Stimulated activated CD4-positive, alpha-beta T cell treated with anti-CD3 and anti-CD28 coated beads, TNF-alpha, amount 100 ng/mL, for 48 hours (primary cell): ENCODE data around the gene CITED2.
A peak's percentile ranks its signal among the peaks of the same experiment; 100 is the strongest.
"Not testable (repeated sequence)": the region's sequence is repeated elsewhere in the genome, so short reads cannot be mapped to it uniquely, and the experiment has no call there.

Experiments used
- DNase-seq, 3 donors: peaks; one replicate each; pipeline ENCODE4 v3.0.0-alpha.2; 2020; ENCODE audit warnings: low read depth in 3 of 3

Gene CITED2, protein sequence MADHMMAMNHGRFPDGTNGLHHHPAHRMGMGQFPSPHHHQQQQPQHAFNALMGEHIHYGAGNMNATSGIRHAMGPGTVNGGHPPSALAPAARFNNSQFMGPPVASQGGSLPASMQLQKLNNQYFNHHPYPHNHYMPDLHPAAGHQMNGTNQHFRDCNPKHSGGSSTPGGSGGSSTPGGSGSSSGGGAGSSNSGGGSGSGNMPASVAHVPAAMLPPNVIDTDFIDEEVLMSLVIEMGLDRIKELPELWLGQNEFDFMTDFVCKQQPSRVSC

DNA sequence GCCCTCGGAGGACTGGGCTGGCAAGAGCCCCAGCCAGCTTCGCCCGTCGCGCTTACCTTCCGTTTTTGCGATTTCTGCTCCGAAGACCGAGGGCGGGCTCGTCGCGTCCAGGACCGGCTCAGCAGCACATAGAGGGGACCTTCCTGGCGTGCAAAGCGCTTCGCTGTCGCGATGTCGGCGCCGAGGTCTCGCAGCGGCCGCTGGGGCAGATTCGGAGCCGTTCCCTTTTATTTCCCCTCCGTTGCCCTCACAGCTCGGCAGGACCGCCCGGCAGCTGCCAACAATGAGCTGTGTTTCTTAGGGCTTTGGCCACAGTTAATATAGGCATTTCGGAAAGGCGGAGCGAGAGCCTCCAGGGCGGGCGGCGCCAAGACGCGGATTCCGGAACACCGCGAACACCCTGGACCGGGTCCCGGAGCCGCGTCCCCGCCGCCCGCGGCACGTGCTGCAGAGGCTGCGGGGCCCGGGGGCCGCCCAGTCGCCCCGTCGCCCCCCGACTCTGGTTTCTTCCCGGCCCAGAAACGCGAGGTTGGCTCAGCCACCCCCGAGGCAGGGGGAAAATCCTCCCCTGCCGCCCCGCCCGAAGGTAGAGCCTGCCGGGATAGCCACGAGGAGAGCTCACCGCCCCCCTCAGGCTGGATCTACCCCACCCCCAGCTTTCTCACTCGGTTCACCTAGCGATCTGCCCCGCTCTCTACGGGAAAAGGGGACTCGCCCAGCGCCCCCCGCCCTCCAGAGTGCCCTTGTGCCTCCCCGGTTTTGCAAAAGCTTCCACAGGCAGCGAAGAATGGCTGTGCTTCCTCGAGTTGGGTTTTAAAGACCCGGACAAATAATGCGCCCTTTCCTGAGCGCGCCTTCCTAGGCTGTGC is at the start of gene CITED2:
Gene CITED2, minus strand, starts transcription at position 292 of the 869 bp plus-strand sequence. CDS start 704 bp downstream, outside the sequence.
- DNase-seq: peak; percentile 81 to 86 (median 83)

DNA sequence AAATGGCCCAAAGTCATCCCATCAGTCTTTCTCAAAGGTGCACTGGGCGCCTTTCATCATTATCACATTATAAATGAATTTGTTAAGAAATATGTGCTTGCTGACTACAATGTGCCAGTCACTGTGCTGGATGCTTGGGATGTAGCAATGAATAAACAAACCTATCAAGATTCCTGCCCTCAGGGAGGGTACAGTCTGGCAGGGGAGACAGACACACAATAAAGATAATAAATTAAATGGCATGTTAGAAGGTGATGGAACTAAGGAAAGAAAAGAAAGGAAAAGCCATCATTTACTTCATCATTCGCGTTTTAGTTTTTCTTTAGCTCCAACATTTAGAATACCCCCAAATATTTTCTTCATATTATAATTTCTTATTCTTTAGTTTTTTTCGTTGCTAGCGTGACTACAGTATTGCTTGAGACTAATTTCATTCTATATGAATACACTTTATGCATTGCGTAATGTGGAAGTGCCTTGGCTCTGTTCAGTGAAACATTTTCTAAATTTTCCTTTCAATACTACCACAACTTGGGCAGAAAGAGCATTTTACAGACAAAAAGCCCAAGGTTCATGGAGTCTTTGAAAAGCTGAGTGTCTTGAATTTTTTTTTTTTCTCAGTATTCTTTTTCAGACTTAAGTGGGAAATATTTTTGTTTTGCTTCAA is 48.7 kb upstream of the CITED2 start:
- no peak for DNase-seq

DNA sequence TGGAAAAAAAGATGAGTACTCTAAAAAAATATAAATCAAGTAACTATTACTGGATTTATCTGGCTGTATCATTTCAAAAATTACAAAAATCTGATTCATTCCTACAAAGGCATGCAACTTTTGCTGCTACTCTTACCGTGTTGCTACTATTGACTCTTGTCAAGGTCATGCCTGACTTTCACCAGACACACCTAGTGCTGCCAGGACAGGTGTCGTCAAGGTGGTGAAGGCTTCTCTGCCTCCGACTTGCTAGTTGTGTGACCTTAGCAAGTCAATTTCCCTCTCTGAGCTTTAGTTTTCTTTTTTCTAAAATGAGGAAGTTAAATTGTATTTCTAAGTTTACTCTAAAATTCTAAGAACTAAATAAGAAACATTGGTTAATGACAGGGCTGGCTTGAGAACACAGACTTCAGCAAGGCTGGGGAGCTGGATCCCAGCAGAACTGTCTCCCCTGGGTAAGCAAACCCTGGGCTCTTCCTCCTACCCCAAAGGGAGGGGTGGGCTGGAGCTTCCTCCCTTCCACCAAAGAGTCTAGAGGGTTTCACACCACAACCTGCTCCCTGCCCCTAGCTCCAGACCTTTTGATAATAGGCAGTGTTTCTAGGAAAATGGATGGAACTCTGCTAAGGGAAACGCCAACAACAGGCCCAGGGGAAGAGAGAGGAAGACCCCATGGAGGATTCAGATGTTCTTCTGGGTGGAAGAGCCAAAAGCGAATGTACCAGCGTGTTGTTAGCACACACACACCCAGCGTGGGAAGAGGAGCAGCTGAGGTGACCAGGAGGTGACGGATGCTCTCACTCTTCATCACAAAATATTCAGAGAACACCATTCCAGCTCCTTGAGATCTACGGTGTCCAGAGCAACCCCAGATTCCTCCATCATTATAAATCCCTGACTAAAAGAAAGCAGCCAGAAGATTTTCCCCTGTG is 47.9 kb upstream of the CITED2 start:
- no peak for DNase-seq

DNA sequence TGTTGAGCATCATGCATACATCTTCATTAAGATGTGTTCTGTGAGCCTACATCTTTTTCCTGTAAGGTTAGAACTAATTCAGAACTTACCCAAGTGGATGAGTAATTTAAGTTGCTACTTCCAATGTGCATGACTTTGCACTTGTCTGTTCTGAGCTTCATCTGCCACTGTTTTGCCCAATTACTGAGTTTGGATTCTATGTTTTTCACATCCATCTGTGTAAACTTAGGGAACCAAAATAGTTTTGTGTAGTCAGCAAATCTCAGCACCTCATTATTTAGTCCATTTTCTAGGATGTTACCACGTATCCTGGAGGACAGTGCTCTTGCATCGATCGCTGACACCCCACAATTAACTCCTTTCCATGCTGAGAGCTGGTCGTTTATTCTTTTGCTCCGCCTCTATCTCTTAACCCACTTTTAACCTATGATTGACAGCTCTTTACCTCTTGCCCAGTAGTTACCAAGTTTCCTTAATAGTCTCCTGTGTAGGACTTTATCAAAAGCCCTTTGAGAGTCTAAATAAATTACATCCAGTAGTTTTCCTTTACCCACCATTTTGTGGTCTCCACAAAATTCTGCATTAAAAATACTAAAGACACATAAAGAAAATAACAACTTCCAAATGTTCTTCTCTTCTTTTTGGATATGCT is 44.2 kb upstream of the CITED2 start:
- no peak for DNase-seq

DNA sequence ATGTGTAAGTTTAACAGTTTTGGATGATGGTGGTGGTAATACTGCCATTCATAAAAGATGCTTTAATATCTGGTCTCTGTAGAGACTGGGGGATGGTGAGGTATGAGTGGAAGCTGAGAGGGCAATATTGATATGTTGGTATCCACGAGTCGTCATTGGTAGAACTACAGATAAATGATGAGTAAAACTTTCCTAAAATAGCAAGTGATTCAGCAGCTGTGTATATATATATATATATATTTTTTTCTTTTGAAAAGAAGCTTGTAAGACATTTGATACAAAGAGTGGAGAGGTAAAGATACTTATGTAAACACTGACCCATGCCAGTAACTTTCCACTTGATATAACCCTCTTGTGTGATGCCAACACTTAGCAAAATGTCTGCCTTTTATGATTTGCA is 41.7 kb upstream of the CITED2 start:
- no peak for DNase-seq

DNA sequence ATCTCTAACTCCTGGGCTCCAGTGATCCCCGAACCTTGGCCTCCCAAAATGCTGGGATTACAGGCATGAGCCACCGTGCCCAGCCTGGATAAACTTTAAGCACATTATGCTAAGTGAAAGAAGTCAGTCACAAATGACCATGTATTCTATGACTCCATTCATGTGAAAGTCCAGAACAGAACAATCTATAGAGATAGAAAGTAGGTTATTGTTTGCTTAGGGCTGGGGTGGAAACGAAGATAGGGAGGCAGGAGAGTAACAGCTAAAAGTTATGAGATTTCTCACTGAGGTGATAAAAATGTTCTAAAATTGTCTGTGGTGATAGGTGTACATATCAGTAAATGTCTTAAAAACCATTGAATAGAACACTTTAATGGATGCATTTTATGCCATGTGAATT is 40.9 kb upstream of the CITED2 start:
- DNase-seq: no peak

DNA sequence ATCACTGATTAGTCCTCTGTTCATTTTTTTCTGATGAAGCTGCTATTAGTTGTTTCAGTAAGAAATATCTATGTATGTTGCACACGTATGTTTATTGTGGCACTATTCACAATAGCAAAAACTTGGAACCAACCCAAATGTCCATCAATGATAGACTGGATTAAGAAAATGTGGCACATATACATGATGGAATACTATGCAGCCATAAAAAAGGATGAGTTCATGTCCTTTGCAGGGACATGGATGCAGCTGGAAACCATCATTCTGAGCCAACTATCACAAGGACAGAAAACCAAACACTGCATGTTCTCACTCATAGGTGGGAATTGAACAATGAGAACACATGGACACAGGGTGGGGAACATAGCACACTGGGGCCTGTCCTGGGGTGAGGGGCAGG is 37.7 kb upstream of the CITED2 start:
- DNase-seq: not testable (repeated sequence)

DNA sequence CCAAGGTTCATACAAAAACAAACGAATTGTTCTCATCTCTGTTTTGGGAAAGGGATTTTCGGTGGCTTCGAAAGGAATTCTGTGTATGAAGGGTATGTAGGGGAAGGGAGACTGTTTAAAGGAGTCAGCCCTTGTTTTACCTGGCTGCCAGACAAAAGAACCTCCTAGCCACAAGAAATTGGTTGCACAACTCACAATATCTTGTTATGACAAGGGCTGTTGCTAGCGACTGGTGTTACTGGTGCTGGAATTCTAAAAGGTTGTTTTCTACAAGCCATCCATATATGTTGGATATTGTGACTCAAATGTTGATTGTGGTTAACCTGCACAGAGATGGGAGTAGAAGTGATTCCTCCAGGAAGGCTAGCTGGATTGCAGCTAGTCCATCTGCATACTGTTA is 34.6 kb upstream of the CITED2 start:
- DNase-seq: no peak

DNA sequence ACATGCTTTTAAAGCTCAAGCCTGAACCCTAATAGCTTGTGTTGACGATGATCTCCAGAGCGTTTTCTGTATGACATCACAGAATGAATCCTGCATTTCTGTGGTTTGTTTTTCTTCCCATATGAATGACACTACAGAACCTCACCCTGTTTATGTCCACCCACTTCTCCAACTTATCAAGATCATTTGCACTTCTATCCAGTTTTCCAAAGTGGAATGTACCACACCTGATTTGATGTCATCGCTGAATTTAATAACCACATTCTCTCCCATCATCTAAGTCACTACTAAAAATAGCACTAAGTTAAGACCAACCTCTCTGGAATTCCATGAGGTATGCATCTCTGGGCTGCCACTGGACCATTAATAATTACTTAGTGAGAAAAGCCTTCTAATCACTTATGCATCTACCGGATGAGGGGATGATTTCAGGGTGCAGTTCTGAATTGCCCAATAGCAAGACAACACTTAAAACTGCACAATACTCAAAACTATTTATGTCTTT is 33.3 kb upstream of the CITED2 start:
- no peak for DNase-seq

DNA sequence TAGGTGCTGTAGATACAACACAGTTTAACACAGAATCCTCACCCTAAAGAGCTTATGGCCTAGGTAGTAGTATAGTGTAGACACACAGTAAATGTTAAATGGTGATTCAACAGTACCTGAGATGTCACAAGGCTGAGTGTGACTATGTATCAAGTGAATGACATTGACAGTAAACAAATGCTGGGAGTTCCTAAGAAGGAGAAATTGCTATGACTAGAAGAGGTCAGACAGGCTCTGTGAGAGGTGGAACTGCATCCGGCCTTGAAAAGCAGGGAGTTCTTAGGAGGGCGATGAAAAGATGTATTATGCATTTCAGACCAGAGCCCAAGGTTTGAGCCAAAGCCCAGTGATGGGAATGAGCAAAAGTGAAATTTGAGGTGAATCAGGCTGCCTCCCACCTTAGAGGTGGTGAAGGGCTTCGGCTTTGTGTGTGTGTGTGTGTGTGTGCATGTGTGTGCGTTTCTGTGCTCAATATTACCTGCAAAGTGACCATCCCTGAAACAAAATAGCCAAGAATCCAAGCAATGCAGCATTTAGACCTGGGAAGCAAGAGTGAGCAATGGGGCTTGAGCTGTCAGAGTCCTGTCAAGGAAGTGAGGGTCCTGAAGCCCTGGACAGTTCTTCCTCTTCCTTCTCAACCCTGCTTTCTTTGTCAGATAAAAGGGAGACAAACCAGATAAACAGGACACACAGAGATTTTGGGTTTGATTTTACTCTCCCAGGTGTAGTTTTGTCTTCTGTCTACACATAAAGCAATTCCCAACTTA is 32.3 kb upstream of the CITED2 start:
- no peak for DNase-seq

DNA sequence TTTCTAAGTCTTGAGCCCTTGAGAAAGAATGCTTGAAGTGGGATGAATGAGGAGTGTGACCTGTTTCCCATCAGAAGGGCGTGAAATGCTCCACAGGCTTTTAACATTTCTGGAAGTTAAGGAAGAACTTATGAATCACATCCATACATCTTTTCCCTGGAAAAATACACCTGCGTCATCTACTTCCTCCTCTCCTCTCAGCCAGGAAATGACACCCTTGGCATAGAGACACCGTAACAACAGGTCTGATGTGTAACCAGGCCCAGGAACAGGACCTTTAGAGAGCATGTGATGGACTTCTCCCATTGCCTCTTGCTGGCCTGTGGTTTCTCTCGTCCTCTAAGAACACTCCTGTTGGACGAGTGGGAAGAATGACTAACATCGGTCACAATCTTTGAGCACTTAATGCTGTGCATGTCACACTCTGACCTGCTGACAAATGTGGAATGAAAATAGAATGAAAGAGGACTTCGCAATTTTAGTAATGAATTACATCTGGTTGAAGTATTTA is 28.5 kb upstream of the CITED2 start:
- no peak for DNase-seq

DNA sequence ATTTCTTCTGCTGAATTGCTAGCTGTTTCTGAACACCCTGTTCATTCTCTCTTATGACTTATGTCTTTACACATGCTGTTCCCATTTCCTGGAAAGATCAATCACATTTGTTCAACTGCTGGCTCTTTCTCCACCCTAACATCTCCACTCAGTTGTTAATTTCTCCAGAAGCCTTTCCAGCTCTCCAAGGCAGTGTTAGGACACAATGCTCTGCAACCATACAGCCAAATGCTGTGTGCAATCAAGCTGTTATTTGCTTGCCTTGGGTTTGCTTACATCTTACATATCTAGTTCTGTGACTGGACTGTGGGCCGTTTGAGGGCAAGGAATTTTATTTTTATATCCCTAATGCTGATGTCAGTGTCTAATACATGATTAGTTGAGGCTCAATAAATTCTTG is 24.2 kb upstream of the CITED2 start:
- DNase-seq: no peak

DNA sequence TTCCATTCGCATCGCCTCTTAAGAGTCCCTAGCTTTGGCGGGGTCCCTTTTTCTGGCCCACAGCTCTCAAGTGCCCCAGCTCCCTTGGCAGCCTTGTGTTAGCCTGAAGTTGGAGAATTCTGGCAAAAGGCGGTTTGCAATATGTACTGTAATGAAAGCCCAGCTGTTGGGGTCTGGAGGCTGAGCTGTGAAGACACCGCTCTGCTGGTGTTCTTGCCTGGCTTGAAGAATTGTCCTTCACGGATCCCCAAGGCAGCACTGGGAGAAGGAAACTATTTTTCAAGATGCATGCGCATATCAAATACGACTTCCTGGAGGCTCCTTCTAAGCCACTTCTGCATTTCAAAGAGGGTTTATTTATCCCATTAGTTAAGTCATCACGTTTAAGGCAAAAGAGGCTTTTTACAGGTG is 21.4 kb upstream of the CITED2 start:
- no peak for DNase-seq

DNA sequence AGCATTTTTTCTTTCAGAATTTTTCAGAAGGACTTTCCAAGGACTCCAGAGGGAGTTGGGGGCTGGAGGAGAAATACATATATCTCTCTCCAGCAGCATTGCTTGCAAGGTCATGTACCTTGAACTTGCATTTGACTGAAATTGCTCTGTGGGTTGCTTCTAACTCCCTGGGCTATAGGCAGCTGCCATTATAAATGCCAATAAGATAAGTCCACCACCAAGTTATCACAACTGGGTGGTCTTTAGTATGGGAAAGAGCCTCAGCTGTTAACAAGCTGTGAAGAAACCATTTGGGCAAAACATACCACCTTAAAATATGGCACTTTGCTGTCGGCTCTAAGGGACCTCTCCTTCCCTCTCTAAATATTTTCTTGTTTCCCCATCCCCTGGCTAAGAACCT is 20.9 kb upstream of the CITED2 start:
- DNase-seq: no peak

DNA sequence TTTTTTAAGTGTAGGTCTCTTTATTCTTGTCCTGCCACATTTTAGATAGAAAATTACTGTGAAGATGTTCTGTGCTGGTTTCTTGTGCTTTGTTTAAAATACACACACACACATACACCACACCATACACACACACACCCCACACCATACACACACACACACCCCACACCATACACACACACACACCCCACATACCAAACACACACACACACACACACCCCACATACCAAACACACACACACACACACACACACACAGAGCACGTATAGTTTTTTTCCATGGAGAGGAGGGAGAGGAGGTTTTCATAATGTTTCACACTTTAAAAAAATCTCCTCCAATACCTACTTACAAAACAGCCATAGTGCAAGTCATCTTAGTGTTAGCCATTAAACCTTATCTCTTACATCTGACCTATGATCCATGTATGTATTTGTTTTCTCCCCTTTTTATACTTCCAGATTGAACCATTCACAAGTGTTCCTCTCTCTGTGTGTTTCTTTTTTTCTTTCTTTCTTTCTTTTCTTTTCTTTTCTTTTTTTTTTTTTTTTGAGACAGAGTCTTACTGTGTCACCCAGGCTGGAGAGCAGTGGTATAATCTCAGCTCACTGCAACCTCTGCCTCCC is 19.7 kb upstream of the CITED2 start:
- DNase-seq: no peak

DNA sequence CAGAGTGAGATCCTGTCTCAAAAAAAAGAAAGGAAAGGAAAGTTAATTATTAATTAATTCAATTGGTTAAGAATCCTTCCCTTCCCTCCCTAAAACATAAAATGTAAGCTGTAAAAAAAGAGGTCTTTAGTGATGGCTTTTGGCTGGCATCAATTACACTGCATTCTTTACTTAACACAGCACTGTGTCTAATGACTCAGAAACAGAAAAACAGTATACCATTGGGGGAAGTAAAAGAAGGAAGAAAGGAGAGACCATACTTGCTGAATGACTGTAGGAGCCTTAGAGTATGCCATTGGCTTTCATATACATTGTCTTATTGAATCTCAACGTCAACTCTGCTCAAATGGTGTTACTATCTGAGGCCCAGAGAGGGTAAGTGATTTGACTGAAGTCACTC is 18.3 kb upstream of the CITED2 start:
- DNase-seq: no peak

DNA sequence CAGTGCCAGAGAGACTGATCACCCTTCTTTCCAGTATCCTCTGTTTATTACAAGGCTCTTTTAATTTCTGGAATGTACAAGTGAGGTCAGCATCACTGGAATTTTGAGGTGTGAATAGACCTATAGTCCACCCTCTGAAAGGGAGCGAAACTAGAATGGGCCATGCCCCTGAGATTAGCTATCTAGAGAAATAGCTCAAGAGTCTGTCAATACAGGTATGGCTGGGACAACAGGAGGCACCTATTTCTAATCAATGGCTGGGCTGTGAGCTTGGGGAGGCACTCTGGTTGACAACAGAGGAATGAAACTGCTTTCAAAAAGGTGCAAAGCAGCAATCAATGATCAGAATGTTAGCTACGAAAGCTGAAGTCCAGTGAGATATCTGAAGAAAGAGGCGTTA is 17.3 kb upstream of the CITED2 start:
- no peak for DNase-seq

DNA sequence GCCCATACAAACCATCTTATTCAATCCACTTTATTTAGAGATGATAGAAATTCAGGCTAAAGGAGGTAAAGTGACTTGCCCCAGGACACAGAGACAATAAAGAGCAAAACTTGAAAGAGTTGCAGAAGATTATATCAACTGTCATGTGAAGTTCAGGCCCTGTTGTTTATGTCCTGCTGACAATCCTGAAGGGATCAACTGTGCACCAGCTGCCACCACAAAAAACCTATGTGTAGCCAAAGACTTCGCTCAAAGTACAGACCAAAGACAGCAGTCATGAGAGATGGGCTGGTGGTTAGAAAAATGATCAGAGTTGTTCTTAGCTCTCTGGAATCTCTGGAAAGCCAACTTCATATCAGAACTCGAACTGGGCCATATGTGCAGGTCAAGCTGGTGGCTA is 16.0 kb upstream of the CITED2 start:
- DNase-seq: no peak

DNA sequence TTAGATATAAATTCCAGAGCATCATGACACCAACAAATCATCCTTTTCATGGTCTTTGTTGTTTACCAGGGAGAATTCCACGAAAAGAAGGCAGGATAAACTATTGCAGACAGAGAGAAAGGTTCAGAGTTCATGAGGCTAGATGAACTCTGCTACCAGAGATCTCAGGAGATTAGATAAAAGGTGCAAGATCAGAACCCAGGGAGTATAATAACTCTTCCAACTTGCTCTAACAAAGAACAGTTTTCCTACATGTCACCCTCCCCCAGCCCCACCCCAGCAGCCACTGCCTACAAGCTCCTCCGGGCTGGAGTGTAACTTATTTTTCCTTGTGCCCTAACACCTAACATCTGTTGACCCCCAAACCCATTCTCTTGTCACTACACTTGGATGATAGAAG is 13.9 kb upstream of the CITED2 start:
- no peak for DNase-seq
